ENCODE results near the gene NBEA. TPM values are rescaled to one million over a fixed set of nuclear protein-coding genes. Genes with fewer than 3 reads are reported as not detected.
"Not testable (repeated sequence)": the region's sequence is repeated elsewhere in the genome, so short reads cannot be mapped to it uniquely, and the experiment has no call there.

Gene NBEA
- polyA plus RNA-seq, 1 experiment = 1.3 TPM

DNA sequence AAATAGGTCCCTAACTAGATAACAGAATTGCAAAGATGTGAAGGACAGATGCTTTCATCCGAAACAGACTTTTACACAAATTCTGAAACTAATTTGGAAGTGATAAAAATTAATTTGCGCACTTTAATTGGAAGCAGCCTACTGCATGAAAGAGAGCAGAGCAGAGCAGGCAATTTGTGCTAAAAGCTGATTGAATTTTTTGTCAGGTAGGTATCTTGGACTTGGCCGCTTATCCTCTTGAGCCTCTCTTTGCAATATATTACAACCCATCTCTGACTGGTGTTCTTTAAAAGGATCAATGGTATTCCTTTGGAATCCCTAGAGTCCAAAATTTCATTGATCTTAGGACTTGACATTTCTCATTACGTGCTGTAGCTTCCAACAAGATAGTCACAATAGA, 717.7 kb downstream of the NBEA start:
- Histone ChIP-seq H3K27ac (ENCODE audit: low read depth, low read length) (no peak overlapping the region), H3K27me3 (ENCODE audit: control insufficient read depth, insufficient read depth, low read length) (no peaks in the 10 kb centered on the region), H3K4me3 (ENCODE audit: low read depth, low read length) (no peak overlapping the region), H3K9me3 (ENCODE audit: control insufficient read depth, insufficient read depth, low read length) (no peaks in the 10 kb centered on the region)
- TF ChIP-seq, protein P1, sequence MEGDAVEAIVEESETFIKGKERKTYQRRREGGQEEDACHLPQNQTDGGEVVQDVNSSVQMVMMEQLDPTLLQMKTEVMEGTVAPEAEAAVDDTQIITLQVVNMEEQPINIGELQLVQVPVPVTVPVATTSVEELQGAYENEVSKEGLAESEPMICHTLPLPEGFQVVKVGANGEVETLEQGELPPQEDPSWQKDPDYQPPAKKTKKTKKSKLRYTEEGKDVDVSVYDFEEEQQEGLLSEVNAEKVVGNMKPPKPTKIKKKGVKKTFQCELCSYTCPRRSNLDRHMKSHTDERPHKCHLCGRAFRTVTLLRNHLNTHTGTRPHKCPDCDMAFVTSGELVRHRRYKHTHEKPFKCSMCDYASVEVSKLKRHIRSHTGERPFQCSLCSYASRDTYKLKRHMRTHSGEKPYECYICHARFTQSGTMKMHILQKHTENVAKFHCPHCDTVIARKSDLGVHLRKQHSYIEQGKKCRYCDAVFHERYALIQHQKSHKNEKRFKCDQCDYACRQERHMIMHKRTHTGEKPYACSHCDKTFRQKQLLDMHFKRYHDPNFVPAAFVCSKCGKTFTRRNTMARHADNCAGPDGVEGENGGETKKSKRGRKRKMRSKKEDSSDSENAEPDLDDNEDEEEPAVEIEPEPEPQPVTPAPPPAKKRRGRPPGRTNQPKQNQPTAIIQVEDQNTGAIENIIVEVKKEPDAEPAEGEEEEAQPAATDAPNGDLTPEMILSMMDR (IDR thresholded peaks at IDR 0.05; ENCODE audit: low read depth, low read length) = no peak
- ChIA-PET POLR2A (no interaction called here), CTCF (interaction anchor here (1.1 kb wide), 1 partner anchor 29 kb away, joined by 5 read pairs; no protein-coding TSS in a partner anchor)
- no peak for DNase-seq (ENCODE audit: low read depth, low spot score)

DNA sequence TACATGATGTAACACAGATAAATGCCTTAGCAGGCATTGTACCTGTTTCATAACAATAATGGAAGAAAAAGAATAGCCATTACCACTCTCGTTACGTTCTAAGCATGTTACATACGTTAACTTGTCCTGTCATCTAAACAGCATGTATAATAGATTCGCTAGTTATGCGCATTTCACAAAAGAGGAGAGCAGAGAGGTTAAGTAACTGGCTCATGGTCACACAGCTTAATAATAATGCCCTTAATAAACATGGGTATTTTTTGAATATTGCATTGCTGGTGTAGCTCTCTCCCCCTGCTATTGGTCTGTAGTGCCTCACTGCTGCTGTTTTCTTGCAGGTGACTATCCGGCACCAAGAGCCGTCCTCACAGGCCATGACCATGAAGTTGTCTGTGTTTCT, 722.7 kb downstream of the NBEA start:
- CTCF ChIA-PET = interaction anchor here (1.1 kb wide), 1 partner anchor 34 kb away, joined by 3 read pairs; no protein-coding TSS in a partner anchor
- TF ChIP-seq, protein P1 (IDR thresholded peaks at IDR 0.05; ENCODE audit: low read depth, low read length) = no peak
- no peak for DNase-seq (ENCODE audit: low read depth, low spot score)
- Histone ChIP-seq H3K9me3 (ENCODE audit: control insufficient read depth, insufficient read depth, low read length) (no peaks in the 10 kb centered on the region), H3K4me3 (ENCODE audit: low read depth, low read length) (no peak overlapping the region), H3K27me3 (ENCODE audit: control insufficient read depth, insufficient read depth, low read length) (no peaks in the 10 kb centered on the region), H3K27ac (ENCODE audit: low read depth, low read length) (no peak overlapping the region)
- POLR2A ChIA-PET = no interaction called here

DNA sequence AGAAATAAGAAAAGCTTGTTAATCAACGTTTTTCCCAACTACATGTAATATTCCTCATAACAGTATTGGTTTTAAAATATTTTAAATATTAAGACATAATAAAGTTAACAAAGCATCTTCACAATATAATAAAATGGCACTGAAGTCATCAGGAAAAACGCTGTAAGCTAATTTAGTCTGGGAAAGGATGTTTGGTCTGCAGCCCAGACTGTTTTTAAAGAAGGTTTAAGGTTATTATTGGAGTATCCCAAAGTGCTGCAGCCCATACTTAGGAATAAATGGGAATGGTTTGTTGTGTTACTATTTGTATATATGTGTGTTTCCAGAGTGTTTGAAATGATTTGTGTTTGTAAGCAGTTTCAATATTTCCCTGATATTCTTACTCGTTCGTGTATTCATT, 727.3 kb downstream of the NBEA start:
- POLR2A ChIA-PET = no interaction called here
- CTCF ChIA-PET = interaction anchor here (1.7 kb wide), 1 partner anchor 38 kb away, joined by 7 read pairs; no protein-coding TSS in a partner anchor
- H3K9me3 ChIP-seq (ENCODE audit: control insufficient read depth, insufficient read depth, low read length) = no peaks in the 10 kb centered on the region
- DNase-seq (ENCODE audit: low read depth, low spot score) = no peak
- no peak overlapping the region for H3K4me3 ChIP-seq (ENCODE audit: low read depth, low read length)
- H3K27ac ChIP-seq (ENCODE audit: low read depth, low read length) = no peak overlapping the region
- no peaks in the 10 kb centered on the region for H3K27me3 ChIP-seq (ENCODE audit: control insufficient read depth, insufficient read depth, low read length)
- TF ChIP-seq, protein P1 (IDR thresholded peaks at IDR 0.05; ENCODE audit: low read depth, low read length) = no peak

DNA sequence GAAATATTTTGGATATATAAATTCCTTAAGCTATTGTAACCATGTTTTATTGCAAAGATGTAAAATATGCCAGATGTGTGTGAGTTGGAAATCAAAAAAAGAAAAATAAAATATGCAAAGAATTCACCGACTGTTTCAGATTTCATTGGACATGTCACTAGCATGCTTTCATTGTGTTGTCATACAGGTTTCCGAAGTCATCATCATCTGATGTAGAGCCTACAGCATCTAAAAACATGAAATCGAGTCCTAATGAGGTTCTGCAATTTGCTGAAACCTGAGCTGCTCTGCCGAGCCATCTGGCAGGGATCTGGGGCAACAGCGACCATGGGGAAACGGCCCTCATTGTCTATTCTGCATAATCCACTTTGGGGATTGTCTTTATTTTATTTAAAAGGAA, 730.5 kb downstream of the NBEA start:
- DNase-seq (ENCODE audit: low read depth, low spot score) = no peak
- peaks cover 2% of the 10 kb centered on the region for H3K27me3 ChIP-seq (ENCODE audit: control insufficient read depth, insufficient read depth, low read length)
- no peak overlapping the region for H3K4me3 ChIP-seq (ENCODE audit: low read depth, low read length)
- H3K27ac ChIP-seq (ENCODE audit: low read depth, low read length) = no peak overlapping the region
- ChIA-PET CTCF (interaction anchor here (1.2 to 1.3 kb wide), 2 partner anchors 41 to 48 kb away, joined by 3 to 4 read pairs; no protein-coding TSS in a partner anchor), POLR2A (no interaction called here)
- no peaks in the 10 kb centered on the region; the same call in 1 of the 2 replicates for H3K9me3 ChIP-seq (ENCODE audit: control insufficient read depth, insufficient read depth, low read length)
- TF ChIP-seq, protein P1 (IDR thresholded peaks at IDR 0.05; ENCODE audit: low read depth, low read length) = no peak

DNA sequence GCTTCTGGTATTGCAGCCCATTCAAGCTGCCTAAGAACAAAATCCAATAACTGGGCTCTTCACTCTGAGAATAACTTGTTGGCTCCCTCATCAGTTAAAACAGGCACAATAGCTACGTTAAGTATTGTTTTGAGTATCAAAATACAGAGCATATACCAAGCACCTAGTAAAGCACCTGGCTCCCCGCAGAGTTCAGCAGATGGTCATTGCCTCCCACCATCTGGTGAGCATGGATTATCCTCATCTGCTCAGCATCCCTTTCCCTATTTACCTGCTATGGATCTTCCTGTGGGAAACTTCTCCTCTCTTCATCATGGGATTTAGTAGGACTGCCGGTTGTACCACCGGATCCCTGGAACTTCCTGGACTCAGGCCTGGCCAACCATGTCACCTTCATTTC, 733.6 kb downstream of the NBEA start:
- no peak overlapping the region for H3K4me3 ChIP-seq (ENCODE audit: low read depth, low read length)
- H3K27me3 ChIP-seq (ENCODE audit: control insufficient read depth, insufficient read depth, low read length) = peaks cover 2% of the 10 kb centered on the region
- no peak for DNase-seq (ENCODE audit: low read depth, low spot score)
- ChIA-PET POLR2A (no interaction called here), CTCF (interaction anchor here (1.2 kb wide), 1 partner anchor 45 kb away, joined by 3 read pairs; no protein-coding TSS in a partner anchor)
- H3K27ac ChIP-seq (ENCODE audit: low read depth, low read length) = no peak overlapping the region
- H3K9me3 ChIP-seq (ENCODE audit: control insufficient read depth, insufficient read depth, low read length) = no peaks in the 10 kb centered on the region; the same call in 1 of the 2 replicates
- TF ChIP-seq, protein P1 (IDR thresholded peaks at IDR 0.05; ENCODE audit: low read depth, low read length) = no peak

- CTCF ChIA-PET = interaction anchor here (0.6 to 0.9 kb wide), 2 partner anchors 47 to 70 kb away, joined by 3 read pairs; no protein-coding TSS in a partner anchor
- not testable (repeated sequence) for H3K9me3 ChIP-seq (ENCODE audit: control insufficient read depth, insufficient read depth, low read length)
Observed at GRCh38 chr13:35677863-35678262, 735.8 kb downstream of the NBEA start.

More at GRCh38 chr13:35677863-35678262, 735.8 kb downstream of the NBEA start:
- POLR2A ChIA-PET; DNase-seq (ENCODE audit: low read depth, low spot score); H3K4me3 ChIP-seq (ENCODE audit: low read depth, low read length); H3K27me3 ChIP-seq (ENCODE audit: control insufficient read depth, insufficient read depth, low read length); H3K27ac ChIP-seq (ENCODE audit: low read depth, low read length): not testable (repeated sequence)

Data from AG04450 (cell line).